Fibroblast of lung (primary cell): Measurements from ENCODE around the gene KCNJ5. TPM values are rescaled to one million over a fixed set of nuclear protein-coding genes. Genes with fewer than 3 reads are reported as not detected.

Source experiments
- DNase-seq, 2 donors: peaks; one replicate each; pipeline versions ENCODE4 v3.0.0 to v3.0.0-alpha.2; 2010; ENCODE audit warnings: low read depth in 2 of 2
- H2AFZ ChIP-seq: 2 replicates; pipeline ENCODE4 v1.5.1; 2012; ENCODE audit warnings: low read length, control low read depth, inconsistent platforms
- H3K27ac ChIP-seq: 2 replicates; pipeline ENCODE4 v1.5.1; 2011; ENCODE audit warnings: low read length, control low read depth; ENCODE audit not compliant: insufficient read depth
- H3K27me3 ChIP-seq: 2 replicates; pipeline ENCODE4 v1.5.1; 2011; ENCODE audit warnings: mild to moderate bottlenecking, low read length; ENCODE audit not compliant: control insufficient read depth, insufficient read depth
- H3K36me3 ChIP-seq: 2 replicates; pipeline ENCODE4 v1.5.1; 2011; ENCODE audit warnings: low read length; ENCODE audit not compliant: control insufficient read depth, insufficient read depth
- H3K4me1 ChIP-seq: 2 replicates; pipeline ENCODE4 v1.5.1; 2011; ENCODE audit warnings: low read length; ENCODE audit not compliant: control insufficient read depth, insufficient read depth; ENCODE audit errors: extremely low read depth
- H3K4me2 ChIP-seq: 2 replicates; pipeline ENCODE4 v1.5.1; 2011; ENCODE audit warnings: low read length, control low read depth; ENCODE audit not compliant: insufficient read depth; ENCODE audit errors: extremely low read depth
- H3K4me3 ChIP-seq, 4 experiments: fragments of 200-600 bp in 1 of 4; sonication (generic) in 1 of 4; replicated peaks in 1 of 4; 2 replicates each; pipeline ENCODE4 v1.5.1; 2011 to 2016; ENCODE audit warnings: low read length in 4 of 4, low read depth in 3 of 4, mild to moderate bottlenecking in 3 of 4, control low read depth in 2 of 4, inconsistent platforms in 1 of 4, mixed read lengths in 1 of 4; ENCODE audit not compliant: insufficient read depth in 1 of 4; ENCODE audit errors: control extremely low read depth in 1 of 4
- H3K79me2 ChIP-seq: 2 replicates; pipeline ENCODE4 v1.5.1; 2012; ENCODE audit warnings: mild to moderate bottlenecking, low read length, inconsistent platforms; ENCODE audit not compliant: control insufficient read depth, insufficient read depth
- H3K9ac ChIP-seq: 2 replicates; pipeline ENCODE4 v1.5.1; 2011; ENCODE audit warnings: mild to moderate bottlenecking, low read length, control low read depth; ENCODE audit not compliant: insufficient read depth
- H3K9me3 ChIP-seq: 2 replicates; pipeline ENCODE4 v1.5.1; 2012; ENCODE audit warnings: low read depth, low read length; ENCODE audit not compliant: control insufficient read depth, insufficient read depth
- H4K20me1 ChIP-seq: 2 replicates; pipeline ENCODE4 v1.5.1; 2011; ENCODE audit warnings: low read length; ENCODE audit not compliant: control insufficient read depth, insufficient read depth; ENCODE audit errors: extremely low read depth
- CTCF ChIP-seq, 2 donors: IDR thresholded peaks in 1 of 2; conservative IDR thresholded peaks in 1 of 2; 1 replicate in 1 of 2; 2 replicates in 1 of 2; pipeline ENCODE4 v1.5.1; 2011 to 2012; ENCODE audit warnings: low read length in 2 of 2, control low read depth in 1 of 2, inconsistent platforms in 1 of 2, low read depth in 1 of 2, mild to moderate bottlenecking in 1 of 2
- EZH2 ChIP-seq: IDR thresholded peaks from 2 replicates; pipeline ENCODE4 v1.5.1; 2012; ENCODE audit warnings: low read length, control low read depth, mild to moderate bottlenecking; ENCODE audit errors: missing control alignments
- polyA plus RNA-seq, 2 donors: library from polyadenylated mRNA; depleted of rRNA in 1 of 2; stranded (reverse) in 1 of 2; unstranded in 1 of 2; fragments of >200 nt; gene quantifications; 2 replicates each; pipeline ENCODE4 v1.2.1, GENCODE V29; 2011 to 2012; ENCODE audit warnings: missing spikeins in 1 of 2
- total RNA-seq: library from RNA; depleted of rRNA; stranded (reverse); fragments of >200 nt; gene quantifications from 2 replicates; pipeline ENCODE4 v1.2.1, GENCODE V29; 2014

The KCNJ5 gene
- total and polyA plus RNA-seq, 2 donors (not counting 1 experiment from before 2014, with no cell fraction given) = 0.24 to 0.33 TPM

- Histone ChIP-seq H3K79me2 (no peaks in the 10 kb centered on the region), H3K27me3 (peaks cover 8% of the 10 kb centered on the region), H3K4me3 (no peak overlapping the region), H3K36me3 (no peaks in the 10 kb centered on the region), H3K4me2 (no peak overlapping the region), H3K9me3 (no peaks in the 10 kb centered on the region), H3K9ac (no peak overlapping the region), H3K4me1 (no peaks in the 10 kb centered on the region), H3K27ac (no peak overlapping the region), H4K20me1 (no peaks in the 10 kb centered on the region), H2AFZ (no peak overlapping the region)
- TF ChIP-seq CTCF (conservative IDR thresholded peaks at IDR 0.05 in 1 of 2, IDR thresholded peaks at IDR 0.05 in 1 of 2; ENCODE audit: low read depth in 1 of 2, low read length in 2 of 2) = no peak
- TF ChIP-seq EZH2 = no peak
- DNase-seq = no peak
These were observed 46.3 kb downstream of the KCNJ5 start for GRCh38 chr11:128937480-128937879.

GRCh38 chr11:128938156-128938885, 47.2 kb downstream of the KCNJ5 start:
- no peak for TF ChIP-seq CTCF (conservative IDR thresholded peaks at IDR 0.05 in 1 of 2, IDR thresholded peaks at IDR 0.05 in 1 of 2; ENCODE audit: low read depth in 1 of 2, low read length in 2 of 2)
- no peak for TF ChIP-seq EZH2
- Histone ChIP-seq H2AFZ (no peak overlapping the region), H3K4me3 (no peak overlapping the region), H3K4me2 (no peak overlapping the region), H3K4me1 (no peaks in the 10 kb centered on the region), H3K36me3 (no peaks in the 10 kb centered on the region), H3K9me3 (no peaks in the 10 kb centered on the region), H3K79me2 (no peaks in the 10 kb centered on the region), H3K9ac (no peak overlapping the region), H4K20me1 (no peaks in the 10 kb centered on the region), H3K27ac (no peak overlapping the region), H3K27me3 (peaks cover 8% of the 10 kb centered on the region)
- DNase-seq = no peak

- no peak for TF ChIP-seq EZH2
- no peak for TF ChIP-seq CTCF (conservative IDR thresholded peaks at IDR 0.05 in 1 of 2, IDR thresholded peaks at IDR 0.05 in 1 of 2; ENCODE audit: low read depth in 1 of 2, low read length in 2 of 2)
- Histone ChIP-seq H3K4me2 (no peak overlapping the region), H2AFZ (no peak overlapping the region)
These were observed 48.4 kb downstream of the KCNJ5 start for GRCh38 chr11:128939591-128939990.

More at GRCh38 chr11:128939591-128939990, 48.4 kb downstream of the KCNJ5 start:
- Histone ChIP-seq H3K36me3 (no peaks in the 10 kb centered on the region), H3K9me3 (no peaks in the 10 kb centered on the region), H3K79me2 (no peaks in the 10 kb centered on the region), H3K27ac (no peak overlapping the region), H4K20me1 (no peaks in the 10 kb centered on the region), H3K9ac (no peak overlapping the region), H3K4me1 (no peaks in the 10 kb centered on the region), H3K4me3 (no peak overlapping the region), H3K27me3 (peaks cover 8% of the 10 kb centered on the region)
- DNase-seq = peak in 1 of 2 donors; percentile 31
